ENCODE measurements around the gene RAPGEF2. TPM values are rescaled to one million over a fixed set of nuclear protein-coding genes. Genes with fewer than 3 reads are reported as not detected.

RAPGEF2 gene
- total RNA-seq, 3 donors from 2014 or later: 47.0 to 84.0 (median 51.5) TPM

- no peaks in the 10 kb centered on the region for H3K9me3 ChIP-seq
- no peak overlapping the region for H3K4me3 ChIP-seq
- no peaks in the 10 kb centered on the region for H3K36me3 ChIP-seq
- no peaks in the 10 kb centered on the region for H3K4me1 ChIP-seq
- DNase-seq (ENCODE audit: low spot score in 2 of 2): no peak
- TF ChIP-seq POLR2A (IDR thresholded peaks at IDR 0.05): no peak
- TF ChIP-seq POLR2AphosphoS5 (IDR thresholded peaks at IDR 0.05): no peak
- TF ChIP-seq CTCF (IDR thresholded peaks at IDR 0.05): no peak
- intact Hi-C loops (cut with DNase I; ENCODE audit: low total_unique reads): no loop called here
- no peak overlapping the region for H3K27ac ChIP-seq
- H3K27me3 ChIP-seq: no peaks in the 10 kb centered on the region
These were observed 47.5 kb downstream of the RAPGEF2 start for GRCh38 chr4:159150396-159150795.

DNA sequence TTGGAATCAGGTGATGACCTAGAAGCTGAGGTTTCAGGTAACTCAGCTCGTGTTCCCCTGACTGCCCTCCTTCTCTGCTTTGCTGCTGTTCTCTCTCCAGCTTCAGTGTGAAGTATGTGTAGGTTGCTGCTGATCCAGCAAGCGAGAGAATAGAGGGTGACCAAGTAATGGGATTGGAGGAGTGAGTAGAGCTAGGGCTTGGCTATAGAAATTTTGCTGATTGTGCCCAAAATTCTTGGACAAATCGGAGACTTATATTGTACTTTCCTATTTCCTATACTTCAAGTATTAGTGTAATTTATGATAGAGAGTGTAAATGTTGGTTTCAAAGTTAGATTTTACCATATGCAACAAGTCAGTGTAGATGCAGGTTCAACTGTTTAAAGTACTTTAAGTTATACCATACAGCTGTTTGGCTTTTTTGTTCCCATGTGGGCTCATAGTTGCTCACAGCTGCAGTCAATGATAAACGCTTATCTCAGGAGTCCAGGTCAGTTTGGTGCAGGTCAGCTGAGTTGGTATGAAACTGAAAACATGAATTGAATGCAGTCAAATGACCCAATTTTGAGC lies 48.0 kb downstream of the RAPGEF2 start:
- Histone ChIP-seq H3K27ac (no peak overlapping the region), H3K4me3 (no peak overlapping the region), H3K27me3 (no peaks in the 10 kb centered on the region), H3K36me3 (no peaks in the 10 kb centered on the region), H3K9me3 (no peaks in the 10 kb centered on the region), H3K4me1 (no peaks in the 10 kb centered on the region)
- TF ChIP-seq CTCF (IDR thresholded peaks at IDR 0.05): no peak
- no peak for TF ChIP-seq POLR2AphosphoS5 (IDR thresholded peaks at IDR 0.05)
- no peak for TF ChIP-seq POLR2A (IDR thresholded peaks at IDR 0.05)
- DNase-seq (ENCODE audit: low spot score in 2 of 2): no peak
- intact Hi-C loops (cut with DNase I; ENCODE audit: low total_unique reads): no loop called here

DNA sequence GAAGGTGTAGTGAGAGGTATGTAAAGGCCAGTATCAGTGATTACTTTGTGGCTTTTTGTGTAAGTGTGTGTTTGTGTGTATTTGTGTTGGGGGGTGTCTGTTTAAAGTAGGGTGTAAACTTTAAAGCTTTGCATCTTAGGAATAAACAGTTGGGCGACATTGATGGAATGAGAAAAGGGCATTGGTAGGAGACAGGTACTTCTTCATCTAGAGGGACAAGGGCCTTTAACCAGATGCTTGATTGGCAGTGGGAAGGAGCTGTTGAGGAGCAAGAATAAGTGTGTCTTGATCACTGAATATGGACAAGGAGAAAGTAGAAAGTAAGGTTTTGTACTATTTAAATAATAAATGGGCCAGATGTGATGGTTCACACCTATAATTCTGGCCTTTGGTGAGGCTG lies 48.8 kb downstream of the RAPGEF2 start:
- H3K4me3 ChIP-seq: no peak overlapping the region
- no peak for DNase-seq (ENCODE audit: low spot score in 2 of 2)
- no peak for TF ChIP-seq POLR2A (IDR thresholded peaks at IDR 0.05)
- TF ChIP-seq POLR2AphosphoS5 (IDR thresholded peaks at IDR 0.05): no peak
- TF ChIP-seq CTCF (IDR thresholded peaks at IDR 0.05): no peak
- no peaks in the 10 kb centered on the region for H3K27me3 ChIP-seq
- no peaks in the 10 kb centered on the region for H3K36me3 ChIP-seq
- intact Hi-C loops (cut with DNase I; ENCODE audit: low total_unique reads): no loop called here
- H3K27ac ChIP-seq: no peak overlapping the region
- no peaks in the 10 kb centered on the region for H3K9me3 ChIP-seq
- H3K4me1 ChIP-seq: no peaks in the 10 kb centered on the region

DNA sequence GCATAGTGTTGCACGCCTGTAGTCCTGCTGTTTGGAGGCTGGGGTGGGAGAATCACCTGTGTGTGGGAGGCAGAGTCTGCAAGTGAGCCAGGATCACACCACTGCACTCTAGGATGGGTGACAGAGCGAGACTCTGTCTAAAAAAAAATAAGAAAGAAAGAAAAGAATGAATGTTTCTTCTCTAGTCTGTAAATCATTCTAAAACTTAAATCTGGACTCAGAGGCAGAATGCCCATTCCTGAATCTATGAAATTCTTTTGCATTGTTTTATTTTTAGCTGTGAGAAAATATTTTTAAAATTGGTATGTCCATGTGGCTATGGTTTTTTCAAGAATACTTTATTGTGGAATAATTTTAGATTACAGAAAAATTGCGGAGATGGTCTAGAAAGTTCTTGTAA lies 49.3 kb downstream of the RAPGEF2 start:
- TF ChIP-seq POLR2A (IDR thresholded peaks at IDR 0.05) (no peak), POLR2AphosphoS5 (IDR thresholded peaks at IDR 0.05) (no peak), CTCF (IDR thresholded peaks at IDR 0.05) (no peak)
- no peak overlapping the region for H3K27ac ChIP-seq
- intact Hi-C loops (cut with DNase I; ENCODE audit: low total_unique reads): no loop called here
- no peak for DNase-seq (ENCODE audit: low spot score in 2 of 2)
- H3K4me1 ChIP-seq: no peaks in the 10 kb centered on the region
- no peaks in the 10 kb centered on the region for H3K9me3 ChIP-seq
- H3K4me3 ChIP-seq: no peak overlapping the region
- H3K27me3 ChIP-seq: no peaks in the 10 kb centered on the region
- H3K36me3 ChIP-seq: no peaks in the 10 kb centered on the region

DNA sequence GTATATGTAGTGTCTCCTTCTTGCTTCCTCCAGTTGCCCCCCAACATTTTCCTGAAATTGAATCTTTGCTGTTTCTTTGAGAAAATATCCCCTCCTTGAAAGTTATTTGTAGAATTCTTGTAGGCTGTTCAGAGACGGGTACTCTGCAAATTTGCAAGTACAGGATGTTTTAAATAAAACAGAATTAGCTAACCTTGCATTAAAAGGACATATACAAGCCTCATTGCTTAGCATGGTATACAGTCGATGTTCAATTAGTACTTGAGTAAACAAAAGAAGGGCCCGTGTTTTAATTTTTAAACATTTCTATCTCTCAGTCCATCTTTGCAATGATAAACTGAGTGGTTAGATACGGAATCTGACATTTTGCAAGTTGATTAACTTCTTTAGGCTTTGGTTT lies 50.8 kb downstream of the RAPGEF2 start:
- no peaks in the 10 kb centered on the region for H3K4me1 ChIP-seq
- no peaks in the 10 kb centered on the region for H3K27me3 ChIP-seq
- intact Hi-C loops (cut with DNase I; ENCODE audit: low total_unique reads): no loop called here
- no peak overlapping the region for H3K4me3 ChIP-seq
- H3K9me3 ChIP-seq: no peaks in the 10 kb centered on the region
- no peak for DNase-seq (ENCODE audit: low spot score in 2 of 2)
- H3K36me3 ChIP-seq: no peaks in the 10 kb centered on the region
- TF ChIP-seq POLR2A (IDR thresholded peaks at IDR 0.05): no peak
- no peak for TF ChIP-seq POLR2AphosphoS5 (IDR thresholded peaks at IDR 0.05)
- TF ChIP-seq CTCF (IDR thresholded peaks at IDR 0.05): no peak
- H3K27ac ChIP-seq: no peak overlapping the region

Measured in breast epithelium (tissue), 4 donors.